Heart right ventricle (tissue), 16 donors: ENCODE results near the gene TAS2R50. TPM values are rescaled to one million over a fixed set of nuclear protein-coding genes. Genes with fewer than 3 reads are reported as not detected.

ENCODE experiments used
- ATAC-seq, 8 donors: fragments of 200-7000 bp; cut with Tn5 transposase; one replicate each; pipeline ENCODE4 v1.9.1; 2020; ENCODE audit warnings: mild to moderate bottlenecking in 8 of 8, moderate library complexity in 8 of 8, moderate number of reproducible peaks in 1 of 8
- DNase-seq, 2 donors: peaks; one replicate each; pipeline ENCODE4 v3.0.0-alpha.2; 2020
- H3K27ac ChIP-seq, 10 donors: fragments of 200-600 bp; sonication (generic) in 2 of 10; one replicate each; pipeline versions ENCODE4 v1.5.0 to v1.8.0; 2020 to 2022; ENCODE audit warnings: mild to moderate bottlenecking in 3 of 10
- H3K27me3 ChIP-seq, 7 donors: fragments of 200-600 bp; one replicate each; pipeline ENCODE4 v1.8.0; 2021 to 2022; ENCODE audit warnings: mild to moderate bottlenecking in 2 of 7
- H3K36me3 ChIP-seq, 9 donors: fragments of 200-600 bp; sonication (generic) in 1 of 9; one replicate each; pipeline versions ENCODE4 v1.5.0 to v1.8.0; 2020 to 2022; ENCODE audit warnings: mild to moderate bottlenecking in 2 of 9
- H3K4me1 ChIP-seq, 9 donors: fragments of 200-600 bp; sonication (generic) in 1 of 9; one replicate each; pipeline versions ENCODE4 v1.5.0 to v1.8.0; 2020 to 2022; ENCODE audit warnings: mild to moderate bottlenecking in 4 of 9
- H3K4me3 ChIP-seq, 10 donors: fragments of 200-600 bp; sonication (generic) in 2 of 10; one replicate each; pipeline versions ENCODE4 v1.5.0 to v1.8.0; 2020 to 2022; ENCODE audit warnings: mild to moderate bottlenecking in 7 of 10, moderate library complexity in 2 of 10
- H3K9me3 ChIP-seq, 11 donors: fragments of 200-600 bp in 10 of 11; sonication (generic) in 2 of 11; one replicate each; pipeline versions ENCODE4 v1.5.0 to v1.8.0; 2013 to 2022; ENCODE audit warnings: mild to moderate bottlenecking in 2 of 11, control low read depth in 1 of 11, moderate library complexity in 1 of 11
- WGBS, 2 donors: extraction: QIAGEN DNeasy Blood & Tissue Kit; methylation state at CpG; one replicate each; pipeline ENCODE4 v1.1.7; 2013; ENCODE audit warnings: inconsistent platforms in 1 of 2; 5-methylcytosine and 5-hydroxymethylcytosine counted together
- intact Hi-C, 10 donors: fragments of 100-400 bp; cut with DNase I; formaldehyde crosslinking; loops; one replicate each; pipeline versions ENCODE4 v1.11.1 to v1.14.2; 2022
- polyA plus RNA-seq, 2 donors: library from polyadenylated mRNA; stranded (reverse); fragments of 200-250 nt; gene quantifications; one replicate each; pipeline ENCODE4 v1.2.3, GENCODE V29; 2013
- total RNA-seq, 10 donors: library from RNA; stranded (reverse); fragmentation: NEBNext Ultra II Directional in 3 of 10; extraction: Animal tissue kit (Norgen Biotek cat#: 25700) in 3 of 10; gene quantifications; one replicate each; pipeline versions ENCODE4 v1.2.1 to v1.2.4, GENCODE V29; 2021 to 2023
- TF ChIP-seq, protein P1 (sequence below), 9 donors: fragments of 200-600 bp; sonication (generic) in 2 of 9; IDR thresholded peaks; one replicate each; pipeline versions ENCODE4 v1.5.0 to v1.8.0; 2021 to 2022; ENCODE audit warnings: antibody characterized with exemption in 9 of 9, mild to moderate bottlenecking in 5 of 9, moderate library complexity in 1 of 9
- donor health status: Arrhythmogenic right ventricular cardiomyopathy.
- donor health status: ischemic (EF 13 %, LVEDD 7.1; RV severe dilation, severe dysfunction).
- donor health status: healthy with polysubstance abuse.
- donor health status: DM: no; HTN: yes; CAD: no.
- donor health status: DM: no; HTN: no; CAD: no.
- donor health status: ischemic (EF 25% LVEDD 6.9; RV normal size, moderate dysfunction).
- donor health status: ischemic (EF 25% LVEDD 5.7; RV mildly dilated, moderate dysfunction).
- donor health status: healthy.
- donor health status: DM: yes; HTN: yes; CAD: no.
- donor health status: Ischemic cardiomyopathy.
- donor health status: ischemic (EF 35%, LVEDD 5.7; RV mildly dilated, moderate dysfunction).
- donor health status: nonischemic (EF 11% LVEDD 7.7; RV severe dilation, severe dysfunction).
- donor health status: DM: yes; HTN: yes; CAD: no.
- donor health status: PGD.
- donor health status: ischemic (EF 29% LVEDD 5.4; RV normal size, mild dysfunction).
- donor health status: nonischemic (EF 23%, LVEDD 6.1; RV moderate dilation, normal function).

Gene TAS2R50
- total and polyA plus RNA-seq, 12 donors, result 0.24 to 0.88 (median 0.59) TPM; not detected in 5

DNA sequence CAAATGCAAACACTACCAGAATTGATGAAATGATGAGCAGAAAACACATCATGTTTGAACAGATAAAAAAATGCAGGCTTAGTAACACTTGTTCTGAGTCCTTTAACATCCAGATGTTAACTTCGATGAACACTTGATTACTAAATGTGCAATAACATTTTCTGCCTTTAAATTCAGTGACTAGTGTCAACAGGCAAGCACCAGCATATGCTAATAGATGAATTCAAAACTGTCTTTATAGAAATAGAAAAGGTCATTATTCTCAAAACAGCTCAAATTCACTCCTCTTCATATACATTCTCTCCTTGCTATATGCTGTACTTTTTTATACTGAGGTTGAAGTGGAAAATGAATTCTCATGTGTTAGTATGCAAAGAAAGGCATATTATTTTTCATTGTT is 35.8 kb upstream of the TAS2R50 start, which contains the start of gene TAS2R19:
Gene TAS2R19 (minus strand): TSS at position 101 of the 400 bp plus-strand sequence. CDS start 49 bp downstream, at position 52.
- H3K36me3 ChIP-seq, result peaks cover 0 to 14% (median 0%) of the 10 kb centered on the region in 9 donors
- H3K4me1 ChIP-seq, result no peaks in the 10 kb centered on the region
- H3K27ac ChIP-seq, result no peak within 1 kb of the TSS
- no peak within 1 kb of the TSS for H3K4me3 ChIP-seq
- intact Hi-C loops, result no loop called here
- H3K9me3 ChIP-seq, result peaks cover 0 to 10% (median 0%) of the 10 kb centered on the region in 11 donors
- TF ChIP-seq, protein P1, sequence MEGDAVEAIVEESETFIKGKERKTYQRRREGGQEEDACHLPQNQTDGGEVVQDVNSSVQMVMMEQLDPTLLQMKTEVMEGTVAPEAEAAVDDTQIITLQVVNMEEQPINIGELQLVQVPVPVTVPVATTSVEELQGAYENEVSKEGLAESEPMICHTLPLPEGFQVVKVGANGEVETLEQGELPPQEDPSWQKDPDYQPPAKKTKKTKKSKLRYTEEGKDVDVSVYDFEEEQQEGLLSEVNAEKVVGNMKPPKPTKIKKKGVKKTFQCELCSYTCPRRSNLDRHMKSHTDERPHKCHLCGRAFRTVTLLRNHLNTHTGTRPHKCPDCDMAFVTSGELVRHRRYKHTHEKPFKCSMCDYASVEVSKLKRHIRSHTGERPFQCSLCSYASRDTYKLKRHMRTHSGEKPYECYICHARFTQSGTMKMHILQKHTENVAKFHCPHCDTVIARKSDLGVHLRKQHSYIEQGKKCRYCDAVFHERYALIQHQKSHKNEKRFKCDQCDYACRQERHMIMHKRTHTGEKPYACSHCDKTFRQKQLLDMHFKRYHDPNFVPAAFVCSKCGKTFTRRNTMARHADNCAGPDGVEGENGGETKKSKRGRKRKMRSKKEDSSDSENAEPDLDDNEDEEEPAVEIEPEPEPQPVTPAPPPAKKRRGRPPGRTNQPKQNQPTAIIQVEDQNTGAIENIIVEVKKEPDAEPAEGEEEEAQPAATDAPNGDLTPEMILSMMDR (IDR thresholded peaks at IDR 0.05), result no peak
- no peak for DNase-seq
- no peaks in the 10 kb centered on the region for H3K27me3 ChIP-seq
- WGBS, 2 donors, result 94 to 100% methylated on average over 1 of the region's 1 CpG
- no peak for ATAC-seq

DNA sequence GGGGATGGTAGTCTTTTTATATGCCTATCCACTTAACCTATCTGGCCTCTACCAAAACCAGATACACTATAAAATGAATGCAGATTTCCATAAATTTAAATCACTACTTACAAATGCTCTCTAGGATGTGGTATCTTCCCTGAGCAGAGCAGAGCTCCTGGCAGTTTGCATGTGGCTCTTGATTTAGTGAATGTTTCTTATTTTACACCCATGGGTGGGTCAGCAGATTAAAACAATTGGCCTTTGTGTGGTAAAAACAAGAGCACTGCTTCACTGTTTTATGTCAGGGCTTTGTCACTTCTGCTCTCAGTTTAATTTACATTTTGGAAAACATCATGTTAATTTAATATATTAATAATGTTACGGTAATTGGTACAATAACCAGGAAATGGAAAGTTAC is 30.2 kb upstream of the TAS2R50 start:
- no peaks in the 10 kb centered on the region for H3K36me3 ChIP-seq
- H3K4me3 ChIP-seq, result no peak overlapping the region
- DNase-seq, result no peak
- H3K9me3 ChIP-seq, result no peaks in the 10 kb centered on the region
- WGBS, 2 donors, result 83 to 87% methylated on average over 1 of the region's 1 CpG
- TF ChIP-seq, protein P1 (IDR thresholded peaks at IDR 0.05), result no peak
- no peak for ATAC-seq
- H3K4me1 ChIP-seq, result peaks cover 0 to 11% (median 0%) of the 10 kb centered on the region in 9 donors
- H3K27ac ChIP-seq, result no peak overlapping the region
- intact Hi-C loops, result loop anchor here in 4 of 10 donors (5.0 kb wide), 1 partner anchor 55 kb away; no protein-coding TSS in a partner anchor
- H3K27me3 ChIP-seq, result no peaks in the 10 kb centered on the region

DNA sequence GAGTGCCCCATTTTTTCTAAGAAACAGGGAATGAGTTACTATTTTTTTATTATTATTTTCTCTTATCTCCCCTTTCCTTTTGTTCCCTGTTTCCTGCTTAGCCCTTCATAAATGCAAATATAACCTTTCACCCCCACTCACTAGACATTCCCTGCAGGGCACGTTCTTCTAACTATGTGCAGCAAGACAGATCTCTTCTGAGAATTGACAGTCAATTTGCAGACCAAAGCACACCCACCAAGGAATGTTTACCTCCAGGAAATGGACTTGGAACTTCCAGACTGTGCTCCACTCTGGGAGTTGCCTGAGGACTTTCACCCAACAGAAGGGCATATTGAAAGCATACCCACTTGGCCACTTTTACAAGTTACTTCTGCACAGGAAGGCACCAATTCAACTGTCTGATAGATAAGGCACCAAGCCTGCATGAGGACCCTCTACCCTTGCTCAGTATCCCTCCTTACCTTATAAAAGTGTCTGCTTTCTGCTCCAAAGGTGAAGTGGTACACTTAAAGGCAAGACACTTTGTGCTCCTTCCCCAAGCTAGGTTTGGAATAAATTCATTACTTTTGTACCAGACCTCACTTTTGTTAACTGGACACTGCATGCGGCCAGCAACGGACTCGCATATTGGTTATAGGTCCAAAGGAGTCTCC is 29.2 kb upstream of the TAS2R50 start:
- TF ChIP-seq, protein P1 (IDR thresholded peaks at IDR 0.05), result no peak
- WGBS, 2 donors, result 90% methylated on average over 4 of the region's 4 CpGs
- ATAC-seq, result no peak
- Histone ChIP-seq H3K27ac (no peak overlapping the region), H3K36me3 (no peaks in the 10 kb centered on the region), H3K9me3 (no peaks in the 10 kb centered on the region), H3K4me1 (peaks cover 0 to 11% (median 0%) of the 10 kb centered on the region in 9 donors), H3K4me3 (no peak overlapping the region), H3K27me3 (no peaks in the 10 kb centered on the region)
- intact Hi-C loops, result loop anchor here in 5 of 10 donors (2.0 to 5.0 kb wide), 2 partner anchors 55 to 56 kb away; no protein-coding TSS in a partner anchor
- DNase-seq, result no peak

DNA sequence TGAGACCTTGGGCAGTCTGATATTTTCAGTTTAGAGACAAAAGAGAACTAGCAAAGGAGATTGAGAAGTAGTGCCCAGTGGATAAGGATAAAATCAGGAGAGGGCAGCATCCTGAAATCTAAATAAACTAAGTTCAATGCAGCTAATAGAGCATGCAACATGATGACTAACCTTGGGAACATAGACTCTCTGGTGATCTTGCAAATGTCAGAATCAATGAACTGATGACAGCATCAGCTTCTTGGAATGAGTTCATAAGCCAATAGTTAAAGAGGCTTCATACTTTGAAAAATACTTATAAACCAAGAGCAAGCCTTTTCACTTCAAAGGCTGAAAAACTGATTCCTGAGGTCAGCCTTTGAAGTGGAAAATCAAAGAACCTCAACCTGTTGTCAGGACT is 27.5 kb upstream of the TAS2R50 start:
- Histone ChIP-seq H3K27ac (no peak overlapping the region), H3K27me3 (no peaks in the 10 kb centered on the region), H3K36me3 (no peaks in the 10 kb centered on the region), H3K4me1 (peaks cover 0 to 11% (median 0%) of the 10 kb centered on the region in 9 donors), H3K9me3 (no peaks in the 10 kb centered on the region), H3K4me3 (no peak overlapping the region)
- intact Hi-C loops, result loop anchor here in 1 of 10 donors (2.0 kb wide), 1 partner anchor 57 kb away; no protein-coding TSS in a partner anchor
- ATAC-seq (no peak), DNase-seq (no peak)
- TF ChIP-seq, protein P1 (IDR thresholded peaks at IDR 0.05), result no peak
